Fibroblast of skin of right quadriceps (primary cell): ENCODE data around the gene SIDT1.
"Not testable (repeated sequence)": the region's sequence is repeated elsewhere in the genome, so short reads cannot be mapped to it uniquely, and the experiment has no call there.

ENCODE experiments used
- DNase-seq: peaks from one replicate; pipeline ENCODE4 v3.0.0-alpha.2; 2013

Gene SIDT1

GRCh38 chr3:113600418-113601182, 68.2 kb downstream of the SIDT1 start:
- DNase-seq = no peak

- no peak for DNase-seq
Observed at GRCh38 chr3:113601240-113601639, 68.9 kb downstream of the SIDT1 start.

- DNase-seq = no peak
Observed at GRCh38 chr3:113602256-113602655, 69.9 kb downstream of the SIDT1 start.

- no peak for DNase-seq
Observed at GRCh38 chr3:113602836-113603235, 70.5 kb downstream of the SIDT1 start.

- DNase-seq = no peak
Observed at GRCh38 chr3:113606539-113607218, 74.3 kb downstream of the SIDT1 start.

GRCh38 chr3:113607219-113607596, 74.9 kb downstream of the SIDT1 start:
- no peak for DNase-seq

- DNase-seq = no peak
Observed at GRCh38 chr3:113614402-113614801, 82.0 kb downstream of the SIDT1 start.

GRCh38 chr3:113615976-113616375, 83.6 kb downstream of the SIDT1 start:
- DNase-seq = no peak

- DNase-seq = no peak
Observed at GRCh38 chr3:113617726-113618125, 85.4 kb downstream of the SIDT1 start.

GRCh38 chr3:113620091-113620490, 87.7 kb downstream of the SIDT1 start:
- DNase-seq = no peak

GRCh38 chr3:113623324-113623723, 91.0 kb downstream of the SIDT1 start:
- DNase-seq = no peak

- no peak for DNase-seq
Observed at GRCh38 chr3:113623811-113624210, 91.5 kb downstream of the SIDT1 start.

- DNase-seq = no peak
Observed at GRCh38 chr3:113625834-113626233, 93.5 kb downstream of the SIDT1 start.

- peak; percentile 53 for DNase-seq
Observed at GRCh38 chr3:113626503-113627371, 94.4 kb downstream of the SIDT1 start.

GRCh38 chr3:113628316-113628715, 96.0 kb downstream of the SIDT1 start:
- no peak for DNase-seq

- no peak for DNase-seq
Observed at GRCh38 chr3:113628788-113629187, 96.4 kb downstream of the SIDT1 start.

- no peak for DNase-seq
Observed at GRCh38 chr3:113629584-113630421, 97.4 kb downstream of the SIDT1 start.

- no peak for DNase-seq
Observed at GRCh38 chr3:113630956-113631542, 98.7 kb downstream of the SIDT1 start.

- DNase-seq = no peak
Observed at GRCh38 chr3:113631573-113631972, 99.2 kb downstream of the SIDT1 start.

GRCh38 chr3:113634782-113635474, 102.6 kb downstream of the SIDT1 start:
- no peak for DNase-seq

GRCh38 chr3:113636034-113636433, 103.7 kb downstream of the SIDT1 start:
- not testable (repeated sequence) for DNase-seq

GRCh38 chr3:113637756-113638155, 105.4 kb downstream of the SIDT1 start:
- DNase-seq = no peak
